Pancreas (tissue), 10 donors: ENCODE measurements around the gene GPAT3. TPM values are rescaled to one million over a fixed set of nuclear protein-coding genes. Genes with fewer than 3 reads are reported as not detected.
A peak's percentile ranks its signal among the peaks of the same experiment; 100 is the strongest.
"Not testable (repeated sequence)": the region's sequence is repeated elsewhere in the genome, so short reads cannot be mapped to it uniquely, and the experiment has no call there.

Experiments
- ATAC-seq, 4 donors: fragments of 200-7000 bp; cut with Tn5 transposase; one replicate each; pipeline versions ENCODE4 v1.8.0 to v1.9.1; 2020; ENCODE audit warnings: mild to moderate bottlenecking in 4 of 4, moderate library complexity in 4 of 4
- DNase-seq, 6 donors: peaks; one replicate each; pipeline ENCODE4 v3.0.0-alpha.2; 2020
- FAIRE-seq: peaks from 2 replicates; lab custom pipeline; 2012; peaks lifted over from hg19 to GRCh38; lab: Jason Lieb, UNC
- H3K27ac ChIP-seq, 4 donors: fragments of 200-600 bp; sonication (generic); 1 replicate in 3 of 4; 2 replicates in 1 of 4; pipeline versions ENCODE4 v1.5.0 to v1.8.0; 2020
- H3K27me3 ChIP-seq, 4 donors: fragments of 200-600 bp; one replicate each; pipeline ENCODE4 v1.8.0; 2021
- H3K36me3 ChIP-seq, 3 donors: fragments of 200-600 bp; sonication (generic) in 1 of 3; one replicate each; pipeline versions ENCODE4 v1.5.0 to v1.8.0; 2020 to 2021
- H3K4me1 ChIP-seq, 3 donors: fragments of 200-600 bp; one replicate each; pipeline ENCODE4 v1.8.0; 2021
- H3K4me3 ChIP-seq, 4 donors: fragments of 200-600 bp; sonication (generic) in 2 of 4; one replicate each; pipeline versions ENCODE4 v1.5.0 to v1.8.0; 2020 to 2021
- H3K9me3 ChIP-seq, 4 donors: fragments of 200-600 bp; one replicate each; pipeline ENCODE4 v1.8.0; 2021
- WGBS, 2 donors: extraction: QIAGEN DNeasy Blood & Tissue Kit; methylation state at CpG; one replicate each; pipeline ENCODE4 v1.1.7; 2013; 5-methylcytosine and 5-hydroxymethylcytosine counted together
- intact Hi-C, 3 donors: fragments of 100-400 bp; cut with DNase I; formaldehyde crosslinking; loops; one replicate each; pipeline versions ENCODE4 v1.11.1 to v1.14.2; 2022
- polyA plus RNA-seq, 2 donors: library from polyadenylated mRNA; stranded (reverse); fragments of 200-250 nt; gene quantifications; one replicate each; pipeline ENCODE4 v1.2.3, GENCODE V29; 2013
- total RNA-seq, 6 donors: library from RNA; stranded (reverse); fragmentation: NEBNext Ultra II Directional in 4 of 6; extraction: Animal tissue kit (Norgen Biotek cat#: 25700) in 4 of 6; gene quantifications; one replicate each; pipeline versions ENCODE4 v1.2.1 to v1.2.4, GENCODE V29; 2021 to 2023
- TF ChIP-seq, protein P1 (sequence below), 4 donors: fragments of 200-600 bp; sonication (generic) in 3 of 4; IDR thresholded peaks; one replicate each; pipeline versions ENCODE4 v1.5.0 to v1.8.0; 2021; ENCODE audit warnings: antibody characterized with exemption in 4 of 4
- donor health status: healthy with polysubstance abuse.
- donor health status: DM: no; HTN: no; CAD: no; lungs with moderate emphysema.
- donor health status: DM: no; HTN: no; CAD: no.
- donor health status: control.
- donor health status: control.
- donor health status: Bipolar disorder and iron deficiency.
- donor health status: DM: yes; HTN: yes; CAD: no.
- donor health status: DM: no; HTN: no; CAD: no.
- donor health status: DM: no; HTN: no; CAD: no.
- donor health status: DM: yes; HTN: yes; CAD: no.

The GPAT3 gene
- total and polyA plus RNA-seq, 8 donors, result 0.23 to 2.0 (median 1.1) TPM

DNA sequence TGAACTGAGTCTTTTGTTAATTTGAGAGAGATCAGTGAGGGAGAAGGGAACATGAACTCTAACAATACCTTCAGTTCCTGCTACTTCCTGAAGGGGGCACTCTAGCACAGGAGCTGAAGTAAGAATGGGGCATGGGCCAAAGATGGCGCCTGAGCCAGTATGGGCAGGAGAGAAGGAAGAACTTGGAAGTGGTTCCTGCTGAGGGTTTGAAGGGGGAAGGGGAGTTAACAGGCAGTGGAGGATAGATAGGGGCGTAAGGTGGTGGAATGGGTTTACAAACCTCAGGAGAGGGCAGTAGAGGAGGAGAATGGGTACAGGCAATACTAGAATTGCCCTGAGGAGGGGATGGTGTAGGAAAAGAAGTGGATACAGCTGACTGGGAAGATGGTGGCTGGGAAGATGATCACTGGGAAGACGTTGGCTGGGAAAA is 26.7 kb upstream of the GPAT3 start:
- FAIRE-seq, H3K36me3 ChIP-seq, H3K27ac ChIP-seq, H3K9me3 ChIP-seq, H3K4me3 ChIP-seq, H3K4me1 ChIP-seq, H3K27me3 ChIP-seq: not testable (repeated sequence)
- intact Hi-C loops, result loop anchor here (5.0 to 10.0 kb wide), 2 partner anchors 126 to 133 kb away; no protein-coding TSS in a partner anchor
- ATAC-seq, result peak; percentile 50 to 86 (median 76)
- 37 to 59% methylated on average over 3 of the region's 3 CpGs for WGBS, 2 donors
- DNase-seq, result peak in 5 of 6 donors; percentile 40 to 70 (median 64)
- TF ChIP-seq, protein P1, sequence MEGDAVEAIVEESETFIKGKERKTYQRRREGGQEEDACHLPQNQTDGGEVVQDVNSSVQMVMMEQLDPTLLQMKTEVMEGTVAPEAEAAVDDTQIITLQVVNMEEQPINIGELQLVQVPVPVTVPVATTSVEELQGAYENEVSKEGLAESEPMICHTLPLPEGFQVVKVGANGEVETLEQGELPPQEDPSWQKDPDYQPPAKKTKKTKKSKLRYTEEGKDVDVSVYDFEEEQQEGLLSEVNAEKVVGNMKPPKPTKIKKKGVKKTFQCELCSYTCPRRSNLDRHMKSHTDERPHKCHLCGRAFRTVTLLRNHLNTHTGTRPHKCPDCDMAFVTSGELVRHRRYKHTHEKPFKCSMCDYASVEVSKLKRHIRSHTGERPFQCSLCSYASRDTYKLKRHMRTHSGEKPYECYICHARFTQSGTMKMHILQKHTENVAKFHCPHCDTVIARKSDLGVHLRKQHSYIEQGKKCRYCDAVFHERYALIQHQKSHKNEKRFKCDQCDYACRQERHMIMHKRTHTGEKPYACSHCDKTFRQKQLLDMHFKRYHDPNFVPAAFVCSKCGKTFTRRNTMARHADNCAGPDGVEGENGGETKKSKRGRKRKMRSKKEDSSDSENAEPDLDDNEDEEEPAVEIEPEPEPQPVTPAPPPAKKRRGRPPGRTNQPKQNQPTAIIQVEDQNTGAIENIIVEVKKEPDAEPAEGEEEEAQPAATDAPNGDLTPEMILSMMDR (IDR thresholded peaks at IDR 0.05), result peak; percentile 79 to 89 (median 80)

DNA sequence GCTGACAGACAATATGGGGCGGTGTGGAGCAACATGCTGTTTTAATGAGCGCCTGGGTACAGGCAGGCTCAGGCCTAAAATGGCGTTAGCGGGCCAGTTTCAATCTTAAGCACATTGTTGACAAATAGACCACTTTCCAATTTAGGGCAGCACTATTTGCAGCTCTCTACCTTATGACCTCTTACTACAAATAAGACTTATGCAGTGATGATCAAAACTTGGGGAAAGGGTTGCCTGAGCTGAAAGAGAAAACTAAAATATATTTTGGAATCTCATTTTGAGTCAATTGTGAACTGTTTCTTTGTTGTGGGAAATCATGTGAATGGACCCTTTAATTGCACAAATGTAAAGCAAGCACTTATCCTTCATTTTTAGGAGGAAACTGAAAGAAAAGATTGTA is 25.5 kb upstream of the GPAT3 start:
- TF ChIP-seq, protein P1 (IDR thresholded peaks at IDR 0.05), result no peak
- WGBS, 2 donors, result 63 to 87% methylated on average over 4 of the region's 4 CpGs
- Histone ChIP-seq H3K27me3 (no peaks in the 10 kb centered on the region), H3K4me3 (no peak overlapping the region), H3K9me3 (no peaks in the 10 kb centered on the region), H3K4me1 (no peaks in the 10 kb centered on the region), H3K27ac (no peak overlapping the region), H3K36me3 (no peaks in the 10 kb centered on the region)
- ATAC-seq (no peak), DNase-seq (no peak), FAIRE-seq (no peak)
- intact Hi-C loops, result no loop called here

DNA sequence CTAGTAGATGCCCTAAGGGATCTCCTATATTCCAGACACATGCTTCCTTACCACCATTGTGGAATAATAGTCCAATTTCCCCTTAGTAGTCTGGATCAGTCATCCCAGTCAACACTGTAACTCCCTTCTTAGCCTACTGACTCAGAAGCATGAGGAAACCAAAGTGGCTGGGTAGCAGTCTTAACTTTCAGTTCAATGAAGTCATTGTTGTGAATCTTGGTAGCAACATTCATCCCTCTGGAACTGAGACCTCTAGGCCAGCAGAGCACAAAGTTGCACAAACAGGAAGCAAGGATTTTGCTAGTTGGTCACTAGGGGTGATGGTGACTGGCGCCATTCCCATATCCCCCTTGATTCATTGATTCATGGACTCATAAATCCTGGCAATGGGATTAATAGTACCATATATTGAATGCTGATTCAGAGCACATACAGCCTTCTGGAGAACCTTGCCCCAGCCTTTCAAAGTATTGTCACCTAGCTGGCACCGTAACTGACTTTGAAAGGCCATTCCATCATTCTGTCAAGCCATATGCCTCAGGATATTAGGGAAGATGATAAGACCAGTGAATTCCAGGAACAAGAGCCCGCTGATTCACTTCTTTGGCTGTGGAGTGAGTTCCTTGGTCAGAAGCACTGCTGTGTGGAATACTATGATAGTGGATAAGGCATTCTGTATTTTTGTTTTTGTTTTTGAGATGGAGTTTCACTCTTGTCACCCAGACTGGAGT is 19.7 kb upstream of the GPAT3 start:
- intact Hi-C loops, result no loop called here
- ATAC-seq, result peak in 2 of 4 donors; percentile 19 to 69
- no peak for FAIRE-seq

DNA sequence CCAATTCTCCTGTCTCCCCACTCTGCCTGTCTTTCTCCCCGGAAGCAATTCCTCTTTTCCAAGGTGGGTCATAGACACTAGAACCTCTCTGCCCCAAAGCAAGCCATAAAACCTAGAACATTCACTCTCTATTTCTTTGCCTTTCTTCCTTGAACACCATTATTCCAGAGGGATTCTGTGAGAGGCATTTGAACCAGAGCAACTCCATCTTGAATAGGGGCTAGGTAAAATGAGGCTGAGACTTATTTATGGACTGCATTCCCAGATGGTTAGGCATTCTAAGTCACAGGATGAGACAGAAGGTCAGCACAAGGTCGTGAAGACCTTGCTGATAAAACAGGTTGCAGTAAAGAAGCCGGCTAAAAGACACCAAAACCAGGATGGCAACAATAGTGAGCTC is 13.7 kb upstream of the GPAT3 start:
- no peaks in the 10 kb centered on the region for H3K36me3 ChIP-seq
- TF ChIP-seq, protein P1 (IDR thresholded peaks at IDR 0.05), result no peak
- DNase-seq, result no peak
- no peak for ATAC-seq
- WGBS, 2 donors, result 53 to 58% methylated on average over 3 of the region's 3 CpGs
- no peak for FAIRE-seq
- H3K4me1 ChIP-seq, result no peaks in the 10 kb centered on the region
- intact Hi-C loops, result no loop called here
- no peaks in the 10 kb centered on the region for H3K27me3 ChIP-seq
- no peak overlapping the region for H3K4me3 ChIP-seq
- no peak overlapping the region for H3K27ac ChIP-seq
- H3K9me3 ChIP-seq, result no peaks in the 10 kb centered on the region

More for the DNA sequence above, 19.7 kb upstream of the GPAT3 start:
- 57 to 64% methylated on average over 3 of the region's 3 CpGs for WGBS, 2 donors
- Histone ChIP-seq H3K4me1 (no peaks in the 10 kb centered on the region), H3K36me3 (no peaks in the 10 kb centered on the region), H3K9me3 (no peaks in the 10 kb centered on the region), H3K27me3 (no peaks in the 10 kb centered on the region), H3K27ac (no peak overlapping the region), H3K4me3 (no peak overlapping the region)
- TF ChIP-seq, protein P1 (IDR thresholded peaks at IDR 0.05), result no peak
- no peak for DNase-seq

DNA sequence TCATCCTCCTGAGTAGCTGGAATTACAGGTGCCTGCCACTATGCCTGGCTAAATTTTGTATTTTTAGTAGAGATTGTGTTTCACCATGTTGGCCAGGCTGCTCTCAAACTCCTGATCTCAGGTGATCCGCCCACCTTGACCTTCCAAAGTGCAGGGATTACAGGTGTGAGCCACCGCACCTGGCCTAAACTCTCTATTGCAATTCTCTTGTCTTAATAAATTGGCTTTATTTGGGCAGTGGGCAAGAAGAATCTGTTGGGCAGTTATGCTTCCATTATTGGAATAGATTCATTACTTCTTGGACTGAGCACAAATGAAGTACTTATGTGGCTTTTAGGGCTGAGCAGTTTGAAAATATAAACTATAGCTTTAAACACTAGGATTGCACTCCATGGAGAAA is 8.2 kb upstream of the GPAT3 start:
- no peaks in the 10 kb centered on the region for H3K4me1 ChIP-seq
- intact Hi-C loops, result no loop called here
- ATAC-seq (no peak), FAIRE-seq (no peak), DNase-seq (no peak)
- no peak overlapping the region for H3K27ac ChIP-seq
- no peaks in the 10 kb centered on the region for H3K9me3 ChIP-seq
- WGBS, 2 donors, result 82 to 84% methylated on average over 2 of the region's 2 CpGs
- H3K4me3 ChIP-seq, result no peak overlapping the region
- no peaks in the 10 kb centered on the region for H3K36me3 ChIP-seq
- TF ChIP-seq, protein P1 (IDR thresholded peaks at IDR 0.05), result no peak
- no peaks in the 10 kb centered on the region for H3K27me3 ChIP-seq
